ENCODE data around the gene CALML6. TPM values are rescaled to one million over a fixed set of nuclear protein-coding genes. Genes with fewer than 3 reads are reported as not detected.

The CALML6 gene
- 1.8 TPM for total RNA-seq

GRCh38 chr1:1914971-1915692 lies at the start of gene CALML6:
CALML6 (plus strand) TSS chr1:1915260; CDS start chr1:1915281, 21 bp downstream.

GRCh38 chr1:1890506-1891348 lies 24.3 kb upstream of the CALML6 start, which contains the start of gene GNB1:
GNB1 (minus strand) TSS chr1:1891087; CDS start chr1:1825453, 65,634 bp downstream.

GRCh38 chr1:1918901-1919303 lies 3.8 kb downstream of the CALML6 start, which contains the start of gene TMEM52:
TMEM52 (minus strand) TSS chr1:1919279; CDS start chr1:1919265, 14 bp downstream.

Other genes starting within 250 kb of the CALML6 start
- 81.3 TPM for gene SLC35E2B, start 222.5 kb upstream of the CALML6 start, total RNA-seq
- gene CDK11A, start 190.9 kb upstream of the CALML6 start, total RNA-seq, result 27.9 TPM
- gene NADK, start 136.8 kb upstream of the CALML6 start, total RNA-seq, result 37.2 TPM
- 253 TPM for gene GNB1, start 24.2 kb upstream of the CALML6 start, total RNA-seq
- 1.9 TPM for gene TMEM52, start 4.0 kb downstream of the CALML6 start, total RNA-seq
- 0.27 TPM for gene CFAP74, start 88.5 kb downstream of the CALML6 start, total RNA-seq
- gene GABRD, start 104.1 kb downstream of the CALML6 start, total RNA-seq, result 1.4 TPM
- gene PRKCZ, start 135.2 kb downstream of the CALML6 start, total RNA-seq, result 16.5 TPM